ENCODE measurements around the gene MEX3B. TPM values are rescaled to one million over a fixed set of nuclear protein-coding genes. Genes with fewer than 3 reads are reported as not detected.

MEX3B gene
- total RNA-seq, 1 experiment from 2014 or later: 8.5 TPM

Other genes starting within 250 kb of the MEX3B start
- 20.2 TPM for gene EFL1, start 216.7 kb upstream of the MEX3B start, total RNA-seq (2021; ENCODE audit: unreplicated experiment)
- 1.1 TPM for gene SAXO2, start 216.8 kb upstream of the MEX3B start, total RNA-seq (2021; ENCODE audit: unreplicated experiment)

Data from Panc1 (cell line).